Natural killer cell (primary cell): Measurements from ENCODE around the gene KRT28. TPM values are rescaled to one million over a fixed set of nuclear protein-coding genes. Genes with fewer than 3 reads are reported as not detected.
A peak's percentile ranks its signal among the peaks of the same experiment; 100 is the strongest.

Experiments used
- ATAC-seq, 3 donors: fragments of 150-1000 bp in 2 of 3; fragments of 200-7000 bp in 1 of 3; cut with Tn5 transposase; 1 replicate in 1 of 3; 2 replicates in 2 of 3; pipeline ENCODE4 v1.10.0; 2021; ENCODE audit warnings: mild to moderate bottlenecking in 2 of 3, moderate library complexity in 2 of 3
- DNase-seq, 2 donors: peaks; one replicate each; pipeline versions ENCODE4 v3.0.0 to v3.0.0-alpha.2; 2013 to 2021; ENCODE audit warnings: mixed read lengths in 1 of 2
- H3K27ac ChIP-seq: one replicate; pipeline ENCODE4 v1.5.1; 2013; ENCODE audit warnings: mild to moderate bottlenecking, low read length
- H3K27me3 ChIP-seq: one replicate; pipeline ENCODE4 v1.6.1; 2013; ENCODE audit warnings: low read length; ENCODE audit not compliant: control insufficient read depth, insufficient read depth
- H3K36me3 ChIP-seq: one replicate; pipeline ENCODE4 v1.6.1; 2013; ENCODE audit warnings: low read length; ENCODE audit not compliant: control insufficient read depth, insufficient read depth
- H3K4me1 ChIP-seq: one replicate; pipeline ENCODE4 v1.6.1; 2013; ENCODE audit warnings: low read length; ENCODE audit not compliant: control insufficient read depth, insufficient read depth
- H3K4me3 ChIP-seq: one replicate; pipeline ENCODE4 v1.5.1; 2013; ENCODE audit warnings: low read length
- H3K9me3 ChIP-seq: one replicate; pipeline ENCODE4 v1.6.1; 2013; ENCODE audit warnings: low read length; ENCODE audit not compliant: control insufficient read depth, insufficient read depth
- H3K27ac Mint-ChIP-seq, 2 donors: one replicate each; pipeline ENCODE4 v1.8.0; 2022; ENCODE audit warnings: mild to moderate bottlenecking in 2 of 2, mixed read lengths in 2 of 2, moderate library complexity in 1 of 2
- H3K27me3 Mint-ChIP-seq, 2 donors: one replicate each; pipeline ENCODE4 v1.8.0; 2022; ENCODE audit warnings: low read depth in 2 of 2, mixed read lengths in 2 of 2
- H3K36me3 Mint-ChIP-seq: one replicate; pipeline ENCODE4 v1.8.0; 2022; ENCODE audit warnings: mixed read lengths
- H3K4me1 Mint-ChIP-seq, 2 donors: one replicate each; pipeline ENCODE4 v1.8.0; 2022; ENCODE audit warnings: mixed read lengths in 2 of 2
- H3K4me3 Mint-ChIP-seq: one replicate; pipeline ENCODE4 v1.8.0; 2022; ENCODE audit warnings: mild to moderate bottlenecking, moderate library complexity, mixed read lengths
- H3K9me3 Mint-ChIP-seq, 2 donors: one replicate each; pipeline ENCODE4 v1.8.0; 2022; ENCODE audit warnings: mixed read lengths in 2 of 2
- WGBS: methylation state at CpG from one replicate; pipeline ENCODE4 v1.1.7; 2013; ENCODE audit warnings: missing lambda C conversion rate; ENCODE audit not compliant: insufficient coverage; 5-methylcytosine and 5-hydroxymethylcytosine counted together
- intact Hi-C: fragments of 100-400 bp; cut with micrococcal nuclease; formaldehyde crosslinking; loops from one replicate; pipeline ENCODE4 v1.14.2; 2022
- total RNA-seq, 4 donors: library from RNA; stranded (reverse); fragments of 120-200 nt in 1 of 4; gene quantifications; one replicate each; pipeline versions ENCODE4 v1.2.3 to v1.2.4, GENCODE V29; 2013 to 2022
- TF ChIP-seq, protein P1 (sequence below): fragments of 200-600 bp; IDR thresholded peaks from one replicate; pipeline ENCODE4 v1.8.0; 2022; ENCODE audit warnings: antibody characterized with exemption

The KRT28 gene
- total RNA-seq, 3 donors from 2014 or later (not counting 1 experiment from before 2014, with no cell fraction given): not detected

DNA sequence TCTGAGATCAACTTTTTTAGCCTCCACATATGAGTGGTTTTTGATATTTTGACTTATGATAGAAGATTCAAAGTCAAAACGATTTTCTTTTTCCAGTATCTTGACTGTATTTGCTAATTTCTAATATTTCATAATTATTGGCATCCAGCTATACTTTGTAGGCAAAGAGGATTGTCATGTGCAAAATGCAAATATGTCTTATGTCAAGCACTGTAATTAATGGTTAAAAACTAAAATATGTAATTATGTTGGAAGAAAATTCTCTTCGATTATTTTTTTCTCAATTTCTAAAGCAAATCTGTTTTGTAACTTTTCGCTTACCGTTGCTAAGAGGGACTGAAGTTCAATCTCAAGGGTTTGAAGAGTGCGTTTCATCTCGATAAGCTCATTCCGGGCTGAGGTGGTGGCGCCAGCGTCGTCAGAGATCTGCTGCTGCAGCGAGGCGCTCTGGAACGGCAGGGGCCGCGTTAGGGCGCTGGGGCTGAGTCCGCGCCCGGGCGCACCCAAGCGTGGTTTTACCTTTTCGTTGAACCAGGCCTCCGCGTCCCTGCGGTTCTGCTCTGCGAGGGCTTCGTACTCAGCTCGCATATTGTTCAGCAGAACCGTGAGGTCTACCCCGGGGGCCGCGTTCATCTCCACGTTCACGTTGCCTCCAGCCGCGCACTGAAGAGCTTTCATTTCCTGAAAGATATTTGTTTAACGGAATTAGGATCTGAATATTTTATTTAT lies 20.4 kb downstream of the KRT28 start:
- Mint-ChIP-seq H3K27ac (no peak overlapping the region), H3K36me3 (no peaks in the 10 kb centered on the region), H3K9me3 (no peaks in the 10 kb centered on the region), H3K4me3 (no peak overlapping the region), H3K4me1 (no peaks in the 10 kb centered on the region), H3K27me3 (peaks cover 32 to 76% of the 10 kb centered on the region in 2 donors)
- TF ChIP-seq, protein P1, sequence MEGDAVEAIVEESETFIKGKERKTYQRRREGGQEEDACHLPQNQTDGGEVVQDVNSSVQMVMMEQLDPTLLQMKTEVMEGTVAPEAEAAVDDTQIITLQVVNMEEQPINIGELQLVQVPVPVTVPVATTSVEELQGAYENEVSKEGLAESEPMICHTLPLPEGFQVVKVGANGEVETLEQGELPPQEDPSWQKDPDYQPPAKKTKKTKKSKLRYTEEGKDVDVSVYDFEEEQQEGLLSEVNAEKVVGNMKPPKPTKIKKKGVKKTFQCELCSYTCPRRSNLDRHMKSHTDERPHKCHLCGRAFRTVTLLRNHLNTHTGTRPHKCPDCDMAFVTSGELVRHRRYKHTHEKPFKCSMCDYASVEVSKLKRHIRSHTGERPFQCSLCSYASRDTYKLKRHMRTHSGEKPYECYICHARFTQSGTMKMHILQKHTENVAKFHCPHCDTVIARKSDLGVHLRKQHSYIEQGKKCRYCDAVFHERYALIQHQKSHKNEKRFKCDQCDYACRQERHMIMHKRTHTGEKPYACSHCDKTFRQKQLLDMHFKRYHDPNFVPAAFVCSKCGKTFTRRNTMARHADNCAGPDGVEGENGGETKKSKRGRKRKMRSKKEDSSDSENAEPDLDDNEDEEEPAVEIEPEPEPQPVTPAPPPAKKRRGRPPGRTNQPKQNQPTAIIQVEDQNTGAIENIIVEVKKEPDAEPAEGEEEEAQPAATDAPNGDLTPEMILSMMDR: no peak
- H3K36me3 ChIP-seq: no peaks in the 10 kb centered on the region
- DNase-seq (peak in 1 of 2 donors; percentile 50), ATAC-seq (peak in 1 of 3 donors; percentile 13)
- intact Hi-C loops: no loop called here
- no peak overlapping the region for H3K4me3 ChIP-seq
- 43% methylated on average over 36 of the region's 37 CpGs for WGBS
- H3K9me3 ChIP-seq: no peaks in the 10 kb centered on the region
- H3K4me1 ChIP-seq: peaks cover 5% of the 10 kb centered on the region
- H3K27ac ChIP-seq: no peak overlapping the region
- H3K27me3 ChIP-seq: peaks cover 20% of the 10 kb centered on the region

DNA sequence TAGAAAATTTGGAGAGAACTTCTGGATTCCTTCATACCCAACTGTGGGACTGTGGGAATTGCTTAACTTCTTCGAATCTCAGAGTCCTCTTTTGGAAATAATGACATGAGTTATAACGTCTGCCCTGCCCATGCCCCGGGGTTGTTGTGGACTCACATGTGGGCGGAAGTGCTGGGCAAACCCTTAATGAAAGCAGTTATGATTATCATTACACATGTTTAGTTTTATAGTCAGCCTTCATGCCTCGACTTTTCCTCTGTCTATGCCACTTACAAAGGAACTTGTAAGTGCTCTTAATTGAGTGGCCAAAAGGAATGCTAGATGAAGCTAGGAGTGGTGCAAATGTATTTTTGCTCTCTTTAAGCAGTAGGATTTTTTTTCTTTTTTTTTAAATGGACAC lies 21.3 kb downstream of the KRT28 start:
- peaks cover 26% of the 10 kb centered on the region for H3K27me3 ChIP-seq
- Mint-ChIP-seq H3K36me3 (no peaks in the 10 kb centered on the region), H3K4me1 (no peaks in the 10 kb centered on the region), H3K27me3 (peaks cover 32 to 71% of the 10 kb centered on the region in 2 donors), H3K27ac (no peak overlapping the region), H3K4me3 (no peak overlapping the region), H3K9me3 (no peaks in the 10 kb centered on the region)
- no peaks in the 10 kb centered on the region for H3K36me3 ChIP-seq
- whole genome bisulfite sequencing: 79% methylated on average over 5 of the region's 5 CpGs
- DNase-seq (no peak), ATAC-seq (no peak)
- TF ChIP-seq, protein P1: no peak
- H3K4me1 ChIP-seq: peaks cover 5% of the 10 kb centered on the region
- H3K27ac ChIP-seq: no peak overlapping the region
- intact Hi-C loops: no loop called here
- H3K9me3 ChIP-seq: no peaks in the 10 kb centered on the region
- no peak overlapping the region for H3K4me3 ChIP-seq

DNA sequence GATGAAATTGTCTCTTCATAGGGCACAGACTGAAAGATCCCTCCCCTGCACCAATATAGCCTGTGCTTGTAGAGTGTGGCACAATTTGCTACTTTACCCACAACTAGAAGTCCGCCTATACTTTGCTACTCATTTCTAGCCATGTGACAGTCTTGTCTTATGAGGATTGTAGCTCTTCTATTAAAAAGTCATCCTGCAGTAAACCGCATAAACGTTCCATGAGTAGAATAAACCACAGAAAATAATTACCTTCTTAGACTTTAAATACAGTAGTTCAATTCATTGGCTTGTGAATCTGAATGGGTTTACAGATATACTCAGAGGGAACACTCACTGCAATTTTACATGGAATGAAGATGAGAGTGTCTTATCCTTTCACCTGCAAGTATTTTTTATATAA lies 21.8 kb downstream of the KRT28 start:
- H3K27ac ChIP-seq: no peak overlapping the region
- intact Hi-C loops: no loop called here
- H3K4me3 ChIP-seq: no peak overlapping the region
- no peak overlapping the region for H3K4me3 Mint-ChIP-seq
- H3K9me3 ChIP-seq: no peaks in the 10 kb centered on the region
- TF ChIP-seq, protein P1: no peak
- WGBS: no CpG with 5 or more reads among the region's 3 CpGs
- H3K27me3 Mint-ChIP-seq: peaks cover 27 to 67% of the 10 kb centered on the region in 2 donors
- no peak overlapping the region for H3K27ac Mint-ChIP-seq
- ATAC-seq (no peak), DNase-seq (no peak)
- peaks cover 31% of the 10 kb centered on the region for H3K27me3 ChIP-seq
- no peaks in the 10 kb centered on the region for H3K9me3 Mint-ChIP-seq
- H3K4me1 ChIP-seq: peaks cover 5% of the 10 kb centered on the region
- no peaks in the 10 kb centered on the region for H3K36me3 ChIP-seq
- H3K36me3 Mint-ChIP-seq: no peaks in the 10 kb centered on the region
- no peaks in the 10 kb centered on the region for H3K4me1 Mint-ChIP-seq

DNA sequence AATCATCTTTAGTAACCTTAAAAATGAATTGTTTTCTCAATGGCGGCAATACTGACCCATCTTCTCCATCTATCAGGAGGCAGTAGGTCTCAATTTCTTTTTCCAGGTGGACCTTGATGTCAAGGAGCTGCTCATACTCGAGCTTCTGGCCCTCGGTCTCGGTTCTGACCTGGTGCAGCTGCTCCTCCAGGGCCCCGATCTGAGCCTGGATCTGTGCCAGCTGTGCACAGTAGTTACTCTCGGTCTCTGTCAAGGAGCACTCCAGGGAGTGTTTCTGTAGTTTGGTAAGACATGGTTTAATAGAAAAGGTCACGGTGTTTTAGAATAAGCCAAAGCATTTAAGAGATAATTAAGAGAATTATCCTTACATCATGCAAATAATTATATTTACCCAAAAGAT lies 22.3 kb downstream of the KRT28 start:
- no peaks in the 10 kb centered on the region for H3K4me1 Mint-ChIP-seq
- H3K36me3 Mint-ChIP-seq: no peaks in the 10 kb centered on the region
- no peak overlapping the region for H3K4me3 Mint-ChIP-seq
- Histone ChIP-seq H3K4me3 (no peak overlapping the region), H3K36me3 (no peaks in the 10 kb centered on the region), H3K27ac (no peak overlapping the region), H3K9me3 (no peaks in the 10 kb centered on the region), H3K4me1 (peaks cover 5% of the 10 kb centered on the region), H3K27me3 (peaks cover 33% of the 10 kb centered on the region)
- intact Hi-C loops: no loop called here
- H3K27me3 Mint-ChIP-seq: peaks cover 29 to 67% of the 10 kb centered on the region in 2 donors
- DNase-seq (no peak), ATAC-seq (no peak)
- no peak overlapping the region for H3K27ac Mint-ChIP-seq
- no peaks in the 10 kb centered on the region for H3K9me3 Mint-ChIP-seq
- TF ChIP-seq, protein P1: no peak
- WGBS: 75% methylated on average over 6 of the region's 7 CpGs
